Upper lobe of left lung (tissue), 4 donors: ENCODE measurements around the gene MACROD2.

Source experiments
- CTCF ChIP-seq, 6 experiments: fragments of 450-650 bp in 4 of 6; fragments of 200-600 bp in 2 of 6; sonication (generic) in 2 of 6; IDR thresholded peaks; one replicate each; pipeline ENCODE4 v1.5.1; 2016 to 2019; ENCODE audit warnings: antibody characterized with exemption in 6 of 6
- EP300 ChIP-seq, 4 donors: sonication (generic); formaldehyde crosslinking; IDR thresholded peaks; one replicate each; pipeline ENCODE4 v1.5.1; 2017; ENCODE audit warnings: antibody characterized with exemption in 4 of 4, control low read depth in 2 of 4
- POLR2AphosphoS5 ChIP-seq, 2 donors: sonication (generic); formaldehyde crosslinking; IDR thresholded peaks; one replicate each; pipeline ENCODE4 v1.5.1; 2017; ENCODE audit warnings: antibody characterized with exemption in 2 of 2

GRCh38 chr20:14538433-14538832 is 543.1 kb downstream of the MACROD2 start:
- TF ChIP-seq POLR2AphosphoS5 (IDR thresholded peaks at IDR 0.05) (no peak), CTCF (IDR thresholded peaks at IDR 0.05) (no peak), EP300 (IDR thresholded peaks at IDR 0.05) (no peak)
